Ascending aorta (tissue), 2 donors: Measurements from ENCODE around the gene RASGRP2. TPM values are rescaled to one million over a fixed set of nuclear protein-coding genes. Genes with fewer than 3 reads are reported as not detected.

Experiments used
- DNase-seq, 2 donors: peaks; one replicate each; pipeline ENCODE4 v3.0.0-alpha.2; 2019; ENCODE audit warnings: low spot score in 2 of 2
- H3K27ac ChIP-seq, 2 donors: fragments of 200-600 bp; sonication (generic); one replicate each; pipeline ENCODE4 v1.5.1; 2016 to 2017; ENCODE audit warnings: mild to moderate bottlenecking in 1 of 2
- H3K27me3 ChIP-seq: fragments of 200-600 bp; sonication (generic); one replicate; pipeline ENCODE4 v1.5.1; 2017
- H3K36me3 ChIP-seq, 2 donors: fragments of 200-600 bp; sonication (generic); one replicate each; pipeline ENCODE4 v1.5.1; 2016
- H3K4me1 ChIP-seq, 2 donors: fragments of 200-600 bp; sonication (generic); one replicate each; pipeline ENCODE4 v1.5.1; 2016 to 2017; ENCODE audit warnings: mild to moderate bottlenecking in 1 of 2
- H3K4me3 ChIP-seq, 2 donors: fragments of 200-600 bp; sonication (generic); one replicate each; pipeline ENCODE4 v1.5.1; 2016 to 2017; ENCODE audit warnings: mild to moderate bottlenecking in 1 of 2
- H3K9me3 ChIP-seq, 2 donors: fragments of 200-600 bp; sonication (generic); one replicate each; pipeline ENCODE4 v1.5.1; 2016
- intact Hi-C: fragments of 100-400 bp; cut with DNase I; formaldehyde crosslinking; loops from one replicate; pipeline ENCODE4 v1.15.1; 2023
- total RNA-seq: library from RNA; depleted of rRNA; stranded (reverse); fragments of >200 nt; gene quantifications from one replicate; pipeline ENCODE4 v1.1.0, GENCODE V29; 2016
- TF ChIP-seq, protein P1 (sequence below), 3 experiments: fragments of 200-600 bp in 2 of 3; fragments of 450-650 bp in 1 of 3; sonication (generic) in 2 of 3; IDR thresholded peaks; one replicate each; pipeline ENCODE4 v1.5.1; 2016 to 2019; ENCODE audit warnings: antibody characterized with exemption in 3 of 3, mild to moderate bottlenecking in 1 of 3, moderate library complexity in 1 of 3

The RASGRP2 gene
- total RNA-seq, 1 donor from 2014 or later, result 44.2 TPM

DNA sequence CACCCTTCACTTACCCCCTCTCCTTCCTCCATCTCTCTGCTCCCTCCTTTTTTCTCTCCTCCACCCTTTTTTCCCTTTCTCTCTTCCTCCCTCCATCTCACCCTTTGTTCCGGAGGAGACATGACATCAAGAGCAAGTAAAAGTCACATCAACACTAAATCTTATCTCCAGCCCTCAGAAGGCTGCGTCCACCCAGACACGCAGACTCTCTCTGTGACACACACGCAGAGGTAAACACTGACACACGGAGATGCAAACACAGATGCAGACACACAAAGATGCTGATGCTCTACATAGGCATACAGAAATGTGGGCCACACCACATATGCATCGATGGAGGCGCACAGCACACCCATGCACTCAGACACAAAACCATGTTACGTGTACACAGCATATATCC, 47.9 kb downstream of the RASGRP2 start:
- Histone ChIP-seq H3K36me3 (no peaks in the 10 kb centered on the region), H3K27ac (no peak overlapping the region), H3K27me3 (no peaks in the 10 kb centered on the region), H3K9me3 (no peaks in the 10 kb centered on the region), H3K4me1 (no peaks in the 10 kb centered on the region), H3K4me3 (no peak overlapping the region)
- TF ChIP-seq, protein P1, sequence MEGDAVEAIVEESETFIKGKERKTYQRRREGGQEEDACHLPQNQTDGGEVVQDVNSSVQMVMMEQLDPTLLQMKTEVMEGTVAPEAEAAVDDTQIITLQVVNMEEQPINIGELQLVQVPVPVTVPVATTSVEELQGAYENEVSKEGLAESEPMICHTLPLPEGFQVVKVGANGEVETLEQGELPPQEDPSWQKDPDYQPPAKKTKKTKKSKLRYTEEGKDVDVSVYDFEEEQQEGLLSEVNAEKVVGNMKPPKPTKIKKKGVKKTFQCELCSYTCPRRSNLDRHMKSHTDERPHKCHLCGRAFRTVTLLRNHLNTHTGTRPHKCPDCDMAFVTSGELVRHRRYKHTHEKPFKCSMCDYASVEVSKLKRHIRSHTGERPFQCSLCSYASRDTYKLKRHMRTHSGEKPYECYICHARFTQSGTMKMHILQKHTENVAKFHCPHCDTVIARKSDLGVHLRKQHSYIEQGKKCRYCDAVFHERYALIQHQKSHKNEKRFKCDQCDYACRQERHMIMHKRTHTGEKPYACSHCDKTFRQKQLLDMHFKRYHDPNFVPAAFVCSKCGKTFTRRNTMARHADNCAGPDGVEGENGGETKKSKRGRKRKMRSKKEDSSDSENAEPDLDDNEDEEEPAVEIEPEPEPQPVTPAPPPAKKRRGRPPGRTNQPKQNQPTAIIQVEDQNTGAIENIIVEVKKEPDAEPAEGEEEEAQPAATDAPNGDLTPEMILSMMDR (IDR thresholded peaks at IDR 0.05), result no peak
- intact Hi-C loops, result no loop called here
- DNase-seq, result no peak

GRCh38 chr11:64695548-64695947, 48.4 kb downstream of the RASGRP2 start:
- no peak overlapping the region for H3K4me3 ChIP-seq
- DNase-seq, result no peak
- H3K9me3 ChIP-seq, result no peaks in the 10 kb centered on the region
- H3K4me1 ChIP-seq, result no peaks in the 10 kb centered on the region
- TF ChIP-seq, protein P1 (IDR thresholded peaks at IDR 0.05), result no peak
- H3K36me3 ChIP-seq, result no peaks in the 10 kb centered on the region
- no peak overlapping the region for H3K27ac ChIP-seq
- H3K27me3 ChIP-seq, result no peaks in the 10 kb centered on the region
- intact Hi-C loops, result no loop called here

- Histone ChIP-seq H3K27ac (no peak overlapping the region), H3K36me3 (no peaks in the 10 kb centered on the region), H3K4me3 (no peak overlapping the region), H3K9me3 (no peaks in the 10 kb centered on the region), H3K4me1 (no peaks in the 10 kb centered on the region), H3K27me3 (no peaks in the 10 kb centered on the region)
- DNase-seq, result no peak
- TF ChIP-seq, protein P1 (IDR thresholded peaks at IDR 0.05), result no peak
- intact Hi-C loops, result no loop called here
Observed at GRCh38 chr11:64694821-64695365, 49.0 kb downstream of the RASGRP2 start.

DNA sequence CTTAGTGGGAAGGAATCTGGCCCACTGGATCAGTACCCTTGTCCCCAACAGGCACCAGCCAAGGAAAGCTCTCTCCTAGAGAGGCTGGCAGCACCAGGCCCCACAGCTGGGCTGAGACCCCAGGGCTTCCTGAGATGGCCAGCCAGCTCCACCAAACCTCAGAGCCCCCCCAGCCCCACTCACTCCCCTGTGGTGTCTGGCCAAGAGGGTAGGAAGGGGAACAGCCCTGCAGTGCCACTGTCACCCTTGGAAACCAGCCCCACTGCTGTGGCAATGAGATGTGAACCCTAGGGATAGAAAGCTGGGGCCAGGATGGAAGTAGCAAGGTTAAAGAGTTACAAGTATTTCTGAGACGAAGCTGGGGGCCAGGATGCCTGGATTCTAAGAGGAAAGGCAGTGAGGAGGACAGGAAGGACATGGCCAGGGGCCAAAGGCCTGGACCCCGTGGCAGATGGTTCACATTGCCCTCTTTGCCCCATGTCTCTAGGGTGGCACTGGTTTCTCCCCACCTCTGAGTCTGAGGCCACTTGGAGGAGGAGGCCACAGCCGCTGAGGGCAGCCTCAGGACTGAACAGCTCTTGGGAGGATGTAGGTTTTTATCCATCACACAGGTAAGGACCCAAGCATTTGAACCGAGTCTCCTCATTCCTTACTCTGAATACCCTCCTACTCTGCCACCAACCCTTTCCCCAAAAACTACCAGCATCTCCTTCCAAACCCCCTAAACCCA, 49.8 kb downstream of the RASGRP2 start:
- Histone ChIP-seq H3K27ac (no peak overlapping the region), H3K9me3 (no peaks in the 10 kb centered on the region), H3K4me3 (no peak overlapping the region), H3K4me1 (no peaks in the 10 kb centered on the region), H3K36me3 (no peaks in the 10 kb centered on the region), H3K27me3 (no peaks in the 10 kb centered on the region)
- TF ChIP-seq, protein P1 (IDR thresholded peaks at IDR 0.05), result no peak
- no peak for DNase-seq
- intact Hi-C loops, result no loop called here

DNA sequence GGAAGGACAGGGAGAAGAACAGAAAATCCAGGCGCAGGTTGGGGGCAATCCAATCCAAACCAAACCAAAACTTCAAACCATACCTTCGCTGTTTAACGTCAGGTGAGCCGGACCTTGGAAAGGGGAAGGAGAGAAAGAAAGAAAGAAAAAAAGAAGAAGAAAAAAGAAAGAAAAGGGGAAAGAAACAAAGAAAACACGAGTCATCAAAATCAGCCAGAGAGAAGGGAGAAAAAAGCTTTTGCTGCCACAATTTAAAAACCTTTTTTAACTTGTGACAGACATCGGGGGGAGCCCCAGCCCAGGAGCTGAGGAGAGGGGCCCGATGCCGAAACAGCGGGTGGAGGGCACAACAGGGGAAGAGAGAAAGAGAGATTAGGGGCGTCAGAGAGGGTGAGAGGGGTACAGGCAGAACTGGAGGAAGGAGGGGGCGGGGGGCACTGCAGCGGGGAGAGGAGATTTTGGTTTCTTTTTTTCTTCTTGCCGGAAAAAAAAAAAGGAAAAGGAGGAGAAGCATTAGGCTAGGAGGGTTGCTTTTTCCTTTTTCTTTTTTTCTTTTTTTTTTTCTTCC, 51.1 kb downstream of the RASGRP2 start:
- DNase-seq, result no peak
- TF ChIP-seq, protein P1 (IDR thresholded peaks at IDR 0.05), result no peak
- Histone ChIP-seq H3K4me1 (peaks cover 5 to 10% of the 10 kb centered on the region in 2 donors), H3K9me3 (no peaks in the 10 kb centered on the region), H3K4me3 (no peak overlapping the region), H3K27ac (no peak overlapping the region), H3K36me3 (no peaks in the 10 kb centered on the region), H3K27me3 (no peaks in the 10 kb centered on the region)
- intact Hi-C loops, result no loop called here
